ENCODE data around the gene JMJD8.

GRCh38 chr16:715477-716199 lies 31.5 kb upstream of the JMJD8 start:
- TF ChIP-seq CTCF (conservative IDR thresholded peaks at IDR 0.05 in 1 of 2, IDR thresholded peaks at IDR 0.05 in 1 of 2; ENCODE audit: low read depth in 1 of 2, low read length in 2 of 2), result no peak
- no peak for TF ChIP-seq EZH2 (IDR thresholded peaks at IDR 0.05; ENCODE audit: low read length, missing control alignments)
